ENCODE data around the gene VSX1.

The VSX1 gene

DNA sequence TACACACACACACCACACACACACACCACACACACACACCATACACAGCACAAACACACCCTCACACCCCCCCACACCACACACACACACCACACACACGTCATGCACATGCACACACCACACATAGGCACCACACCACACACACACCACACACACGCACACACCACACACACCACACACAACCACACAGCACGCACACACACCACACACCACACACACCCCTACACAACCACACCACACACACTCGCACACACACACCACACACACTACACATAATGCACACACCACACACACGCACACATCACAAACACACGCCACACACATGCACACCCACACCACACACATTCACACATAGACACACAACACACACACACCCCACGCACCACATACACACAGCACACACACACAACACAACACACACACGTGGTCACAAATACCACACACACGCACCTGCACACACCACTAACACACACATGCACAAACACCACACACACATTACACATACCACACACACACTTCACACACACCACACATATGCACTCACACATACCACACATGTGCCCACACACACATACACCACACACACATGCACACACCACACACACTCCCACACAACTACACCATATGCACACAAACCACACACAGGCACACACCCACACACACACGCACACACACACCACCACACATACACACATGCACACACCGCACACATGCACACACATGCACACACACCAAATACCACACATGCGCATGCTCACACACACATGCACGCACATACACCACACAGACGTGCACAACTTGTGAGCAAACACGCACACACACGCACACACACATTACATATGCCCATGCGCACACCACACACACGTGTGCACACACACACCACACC, 14.6 kb downstream of the VSX1 start:
- H3K36me3 ChIP-seq (ENCODE audit: insufficient read depth, low read length) = no peaks in the 10 kb centered on the region
- no peak overlapping the region for H3K4me2 ChIP-seq (ENCODE audit: low read length)
- H3F3A ChIP-seq (ENCODE audit: insufficient read depth, low read length) = no peaks in the 10 kb centered on the region
- no peaks in the 10 kb centered on the region for H3K9me3 ChIP-seq (ENCODE audit: low read length)
- H3K9ac ChIP-seq (ENCODE audit: low read length) = no peak overlapping the region
- H3K4me1 ChIP-seq (ENCODE audit: insufficient read depth, low read length, severe bottlenecking) = no peaks in the 10 kb centered on the region
- no peak overlapping the region for H2AFZ ChIP-seq (ENCODE audit: low read length)
- no peaks in the 10 kb centered on the region for H3K9me2 ChIP-seq (ENCODE audit: low read depth, low read length)
- H3K27me3 ChIP-seq (ENCODE audit: insufficient read depth, low read length) = no peaks in the 10 kb centered on the region
- H3K4me3 ChIP-seq (ENCODE audit: low read depth, low read length, poor library complexity, severe bottlenecking) = no peak overlapping the region
- no peaks in the 10 kb centered on the region for H3K79me2 ChIP-seq (ENCODE audit: insufficient read depth, low read length)
- no peak overlapping the region for H3K27ac ChIP-seq (ENCODE audit: low read depth, low read length, poor library complexity, severe bottlenecking)
- no peaks in the 10 kb centered on the region for H4K20me1 ChIP-seq (ENCODE audit: insufficient read depth, low read length)
- TF ChIP-seq CTCF (IDR thresholded peaks at IDR 0.05; ENCODE audit: low read length) = no peak
- TF ChIP-seq EZH2 (IDR thresholded peaks at IDR 0.05; ENCODE audit: borderline replicate concordance, low read length) = no peak

DNA sequence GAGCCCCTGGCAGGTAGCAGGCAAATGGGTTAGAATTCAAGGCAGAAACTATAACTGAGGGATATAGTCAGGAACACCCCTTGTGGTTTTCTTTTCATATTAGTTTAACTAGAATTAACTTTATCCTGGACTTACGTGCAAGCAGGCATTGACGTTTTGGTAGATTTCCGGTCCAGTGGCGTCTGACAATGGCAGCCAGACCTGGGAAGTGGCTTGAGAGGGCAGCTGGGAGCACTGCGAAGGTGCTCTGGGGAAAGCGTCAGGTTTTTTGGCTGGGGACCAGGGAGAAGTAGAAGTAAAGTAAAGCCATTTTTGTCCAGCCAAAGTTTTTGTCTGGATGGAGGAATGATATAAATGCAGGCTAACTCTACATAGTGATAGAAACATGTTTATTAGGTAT, 15.6 kb downstream of the VSX1 start:
- Histone ChIP-seq H4K20me1 (ENCODE audit: insufficient read depth, low read length) (no peaks in the 10 kb centered on the region), H3K27ac (ENCODE audit: low read depth, low read length, poor library complexity, severe bottlenecking) (no peak overlapping the region), H3K4me2 (ENCODE audit: low read length) (no peak overlapping the region), H3K27me3 (ENCODE audit: insufficient read depth, low read length) (0 out of 2 replicates have a peak, but pooled peaks cover 4% of the 10 kb centered on the region), H3K9me3 (ENCODE audit: low read length) (no peaks in the 10 kb centered on the region), H3F3A (ENCODE audit: insufficient read depth, low read length) (no peaks in the 10 kb centered on the region), H3K4me1 (ENCODE audit: insufficient read depth, low read length, severe bottlenecking) (no peaks in the 10 kb centered on the region), H3K36me3 (ENCODE audit: insufficient read depth, low read length) (no peaks in the 10 kb centered on the region), H2AFZ (ENCODE audit: low read length) (no peak overlapping the region), H3K4me3 (ENCODE audit: low read depth, low read length, poor library complexity, severe bottlenecking) (no peak overlapping the region), H3K9me2 (ENCODE audit: low read depth, low read length) (no peaks in the 10 kb centered on the region), H3K9ac (ENCODE audit: low read length) (no peak overlapping the region), H3K79me2 (ENCODE audit: insufficient read depth, low read length) (no peaks in the 10 kb centered on the region)
- no peak for TF ChIP-seq CTCF (IDR thresholded peaks at IDR 0.05; ENCODE audit: low read length)
- TF ChIP-seq EZH2 (IDR thresholded peaks at IDR 0.05; ENCODE audit: borderline replicate concordance, low read length) = no peak

DNA sequence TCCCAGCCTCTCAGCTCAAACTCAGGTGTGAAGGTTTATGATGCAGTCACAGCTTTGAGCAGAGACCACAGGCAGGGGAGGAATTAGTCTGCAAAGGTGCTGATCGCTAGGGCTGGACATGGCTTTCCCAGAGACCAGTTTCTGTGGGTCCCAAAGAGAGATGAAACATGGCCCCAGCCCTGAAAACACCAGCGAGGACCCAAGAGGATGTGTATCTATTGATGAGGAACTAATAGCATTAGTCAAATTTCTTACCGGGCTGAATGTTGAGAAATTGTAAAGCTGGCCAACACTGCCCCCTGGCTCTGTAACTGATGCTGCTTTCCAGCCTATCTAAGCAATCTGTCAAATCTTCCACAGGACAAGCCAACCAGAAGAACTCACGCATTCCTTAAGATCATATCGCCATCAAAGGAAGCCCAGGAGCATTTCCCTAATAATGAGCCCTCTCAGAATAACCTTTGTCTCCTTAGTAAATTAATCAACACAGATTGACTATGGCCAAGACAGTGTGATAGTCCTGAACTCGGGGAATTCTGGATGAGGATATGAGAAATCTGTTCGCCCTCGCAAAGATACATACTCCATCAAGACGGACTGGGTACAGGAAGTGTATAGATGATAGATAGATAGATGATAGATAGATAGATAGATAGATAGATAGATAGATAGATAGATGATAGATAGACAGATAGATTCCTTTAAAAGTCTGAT, 16.2 kb downstream of the VSX1 start:
- H3K4me3 ChIP-seq (ENCODE audit: low read depth, low read length, poor library complexity, severe bottlenecking) = no peak overlapping the region
- H3F3A ChIP-seq (ENCODE audit: insufficient read depth, low read length) = no peaks in the 10 kb centered on the region
- H3K27ac ChIP-seq (ENCODE audit: low read depth, low read length, poor library complexity, severe bottlenecking) = no peak overlapping the region
- H3K36me3 ChIP-seq (ENCODE audit: insufficient read depth, low read length) = no peaks in the 10 kb centered on the region
- no peaks in the 10 kb centered on the region for H3K79me2 ChIP-seq (ENCODE audit: insufficient read depth, low read length)
- H4K20me1 ChIP-seq (ENCODE audit: insufficient read depth, low read length) = no peaks in the 10 kb centered on the region
- TF ChIP-seq CTCF (IDR thresholded peaks at IDR 0.05; ENCODE audit: low read length) = peak; percentile 74
- no peak for TF ChIP-seq EZH2 (IDR thresholded peaks at IDR 0.05; ENCODE audit: borderline replicate concordance, low read length)
- no peak overlapping the region for H2AFZ ChIP-seq (ENCODE audit: low read length)
- no peak overlapping the region for H3K4me2 ChIP-seq (ENCODE audit: low read length)
- no peak overlapping the region for H3K9ac ChIP-seq (ENCODE audit: low read length)
- H3K9me2 ChIP-seq (ENCODE audit: low read depth, low read length) = no peaks in the 10 kb centered on the region
- no peaks in the 10 kb centered on the region for H3K4me1 ChIP-seq (ENCODE audit: insufficient read depth, low read length, severe bottlenecking)
- no peaks in the 10 kb centered on the region for H3K9me3 ChIP-seq (ENCODE audit: low read length)
- H3K27me3 ChIP-seq (ENCODE audit: insufficient read depth, low read length) = 0 out of 2 replicates have a peak, but pooled peaks cover 4% of the 10 kb centered on the region

Measured in OCI-LY1 (cell line).